ENCODE measurements around the gene NEBL.

The NEBL gene

DNA sequence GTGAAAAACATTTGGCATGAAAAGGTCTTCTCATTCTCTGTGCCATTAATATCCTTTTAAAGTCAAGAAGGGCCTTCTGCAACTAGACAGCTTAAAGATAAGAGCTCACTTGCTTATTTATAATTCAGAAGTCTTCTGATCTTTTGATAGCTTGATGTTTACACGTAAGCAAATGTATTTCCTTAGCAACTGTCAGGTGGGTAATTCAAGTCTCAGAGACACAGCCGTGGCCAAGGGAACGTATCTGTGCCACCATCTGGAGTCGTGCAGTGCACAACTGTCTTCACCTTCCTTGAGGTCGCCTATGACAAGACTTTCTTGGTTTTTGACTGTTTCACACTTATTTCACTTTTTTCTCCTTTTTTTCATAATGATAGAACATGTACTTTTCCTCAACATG lies 4.0 kb upstream of the NEBL start:
- no peak for DNase-seq (ENCODE audit: low spot score)

DNA sequence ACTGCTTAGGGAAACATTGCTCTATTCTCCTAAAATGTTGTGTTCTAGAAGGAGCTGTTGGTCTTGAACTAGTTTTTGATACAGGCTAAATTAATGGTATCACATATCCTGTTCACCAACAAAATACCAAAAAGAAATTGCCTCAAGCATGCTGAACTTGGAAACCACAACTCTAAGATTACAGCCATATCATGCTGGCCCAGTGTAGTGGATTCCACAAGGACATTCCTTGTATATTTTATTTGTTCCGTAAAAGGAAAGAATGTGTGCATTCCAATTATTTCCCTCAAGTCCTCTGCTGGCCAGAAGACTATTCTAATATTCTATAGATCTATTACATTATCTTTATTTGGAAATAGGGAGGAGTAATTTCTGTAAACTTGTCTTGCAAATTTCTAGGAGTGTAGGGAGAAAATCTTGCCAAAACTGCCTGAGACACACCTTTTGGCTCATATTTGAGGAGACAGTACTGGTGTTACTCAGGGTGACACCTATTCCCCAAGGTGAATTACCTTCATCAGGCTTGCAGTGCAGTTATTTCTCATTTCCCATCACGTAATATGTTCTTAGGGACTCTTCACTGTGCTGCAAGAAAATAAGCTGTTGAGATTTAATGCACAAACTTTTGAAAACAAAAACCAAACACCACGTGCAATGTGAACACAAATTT lies 1.9 kb upstream of the NEBL start:
- no peak for DNase-seq (ENCODE audit: low spot score)

DNA sequence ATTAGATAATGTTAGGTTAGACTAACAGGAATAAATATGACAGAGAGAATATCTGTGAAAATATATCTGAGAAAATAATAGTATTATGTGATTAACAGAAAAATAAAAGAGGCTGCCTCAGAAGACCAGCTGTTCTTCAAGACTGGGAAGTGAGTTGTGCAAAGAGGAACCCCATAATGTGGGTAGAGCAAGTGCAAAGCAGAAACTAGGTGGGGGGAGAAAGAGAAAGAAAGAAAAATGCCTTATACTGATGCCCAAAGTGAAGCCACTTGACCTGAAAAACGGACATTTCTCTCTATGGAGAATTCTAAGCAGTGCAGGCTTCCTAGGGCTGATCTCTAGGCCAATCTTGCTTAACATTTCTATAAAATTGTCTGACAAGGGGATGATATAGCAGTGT lies 3.8 kb downstream of the NEBL start:
- DNase-seq (ENCODE audit: low spot score): no peak

DNA sequence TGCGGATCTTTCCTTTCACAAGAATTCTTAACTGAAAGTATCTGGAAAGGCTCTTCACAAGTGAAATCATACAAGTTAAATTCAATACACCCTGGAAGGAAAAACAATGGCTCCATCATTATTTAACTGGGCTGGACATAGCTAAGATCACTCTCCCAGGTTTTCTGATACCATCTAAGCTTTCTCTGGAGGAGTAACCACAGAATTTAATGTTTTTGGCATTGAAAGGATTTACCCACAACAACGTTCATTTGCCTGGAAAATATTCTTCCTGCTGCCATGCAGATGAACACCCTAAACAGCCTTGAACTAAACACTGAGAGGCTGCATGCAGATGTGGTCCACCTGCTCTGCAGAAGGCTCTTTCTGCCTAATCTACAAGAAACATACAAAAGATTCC lies 4.3 kb downstream of the NEBL start:
- DNase-seq (ENCODE audit: low spot score): no peak

DNA sequence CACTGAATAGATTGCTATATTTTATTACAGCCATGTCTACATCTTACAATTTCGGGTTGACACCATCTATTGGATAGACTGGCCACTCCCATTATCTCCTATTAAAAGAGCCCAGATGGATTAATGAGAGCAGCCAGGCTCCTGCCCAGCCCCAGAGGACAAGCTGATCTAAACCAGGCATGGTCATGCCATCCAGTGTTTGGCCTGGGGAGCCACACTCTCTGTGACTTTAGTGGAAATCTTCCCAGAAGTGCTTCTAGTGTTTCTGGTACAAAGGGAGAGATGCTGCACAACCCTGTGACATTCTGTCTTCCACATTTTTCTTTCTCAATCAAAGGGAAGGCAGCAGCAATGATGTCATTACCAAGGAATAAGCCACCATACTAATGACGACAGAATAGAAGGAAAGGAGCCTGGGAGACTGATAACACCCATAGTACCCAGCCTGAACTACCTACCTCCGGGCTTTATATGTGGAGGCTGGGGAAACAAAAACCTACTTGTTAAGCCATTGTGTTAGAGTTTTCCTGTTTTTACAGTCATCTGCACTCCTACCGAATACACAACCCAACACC lies 5.0 kb downstream of the NEBL start:
- no peak for DNase-seq (ENCODE audit: low spot score)

DNA sequence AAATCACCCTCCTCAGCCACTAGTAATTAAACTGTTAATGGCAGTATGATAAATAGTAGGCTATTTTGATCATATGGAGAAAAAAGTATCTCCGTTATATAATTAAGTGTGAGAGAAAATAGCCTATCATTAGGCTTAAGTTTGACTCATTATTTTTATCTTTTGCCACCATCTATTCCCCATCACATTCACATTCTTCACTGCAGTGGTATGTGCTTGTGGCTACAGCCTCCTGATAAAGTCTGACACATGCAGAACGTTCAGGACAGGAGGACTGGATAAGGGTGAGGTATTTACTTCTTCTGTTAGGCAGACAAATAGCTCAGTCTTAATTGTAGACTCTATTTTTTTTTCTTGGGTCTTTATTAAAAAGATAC lies 5.8 kb downstream of the NEBL start:
- DNase-seq (ENCODE audit: low spot score): no peak

DNA sequence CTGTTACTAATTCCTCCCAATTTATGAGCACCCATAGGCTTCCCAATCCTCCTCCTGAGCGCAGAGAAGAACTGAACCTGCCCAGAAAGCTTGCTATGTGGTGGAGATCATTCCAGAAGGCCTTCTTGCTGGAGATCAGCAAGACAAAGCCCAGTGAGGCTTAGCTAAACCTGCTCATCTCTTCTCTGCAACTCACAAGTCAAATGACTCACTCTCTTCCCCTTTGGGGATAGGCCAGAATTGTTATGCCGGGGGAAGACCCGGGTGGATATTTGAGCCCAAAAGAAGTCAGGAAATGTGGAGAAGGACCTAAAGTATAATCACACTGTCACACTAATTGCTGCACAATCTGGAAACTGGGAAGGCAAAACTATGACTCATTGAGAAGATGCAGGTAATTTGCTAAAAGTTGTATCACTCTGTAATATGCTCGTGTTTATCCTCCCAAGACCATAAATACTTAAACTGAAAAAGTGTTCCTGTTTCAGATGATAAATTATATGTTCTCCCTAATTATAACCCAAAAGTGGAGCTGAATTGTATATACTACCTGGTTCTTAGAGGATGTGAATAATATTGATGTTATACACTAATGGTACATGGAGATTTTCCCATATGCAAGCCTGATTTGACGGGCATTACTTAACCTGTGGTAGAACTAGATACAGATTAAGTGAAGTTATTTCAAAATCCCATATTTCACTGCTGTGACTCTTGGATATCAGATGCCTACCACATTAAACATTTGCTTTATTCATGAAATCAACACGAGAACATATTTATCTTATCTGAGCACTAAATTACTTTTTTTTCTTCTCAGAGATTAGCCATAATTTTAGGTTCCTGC lies 6.4 kb downstream of the NEBL start:
- no peak for DNase-seq (ENCODE audit: low spot score)

DNA sequence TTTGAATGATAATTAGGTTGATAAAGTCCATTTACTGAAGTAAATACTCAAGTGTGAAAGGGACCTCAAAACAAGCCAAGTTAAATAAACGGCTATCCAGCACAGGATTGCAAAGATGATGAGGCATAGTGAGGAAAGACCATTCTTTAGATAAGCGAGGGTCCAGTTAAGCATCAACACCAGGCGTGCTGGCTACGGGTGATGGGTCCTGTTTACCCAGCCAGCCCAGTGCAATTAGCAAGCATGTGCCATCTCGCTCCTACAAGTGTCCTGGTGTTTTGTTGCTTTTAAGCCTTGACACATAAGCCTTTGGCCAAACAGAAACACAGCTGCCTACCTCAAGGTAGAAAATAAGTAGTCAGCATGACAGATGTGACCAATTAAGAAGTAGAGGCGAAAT lies 7.1 kb downstream of the NEBL start:
- no peak for DNase-seq (ENCODE audit: low spot score)

DNA sequence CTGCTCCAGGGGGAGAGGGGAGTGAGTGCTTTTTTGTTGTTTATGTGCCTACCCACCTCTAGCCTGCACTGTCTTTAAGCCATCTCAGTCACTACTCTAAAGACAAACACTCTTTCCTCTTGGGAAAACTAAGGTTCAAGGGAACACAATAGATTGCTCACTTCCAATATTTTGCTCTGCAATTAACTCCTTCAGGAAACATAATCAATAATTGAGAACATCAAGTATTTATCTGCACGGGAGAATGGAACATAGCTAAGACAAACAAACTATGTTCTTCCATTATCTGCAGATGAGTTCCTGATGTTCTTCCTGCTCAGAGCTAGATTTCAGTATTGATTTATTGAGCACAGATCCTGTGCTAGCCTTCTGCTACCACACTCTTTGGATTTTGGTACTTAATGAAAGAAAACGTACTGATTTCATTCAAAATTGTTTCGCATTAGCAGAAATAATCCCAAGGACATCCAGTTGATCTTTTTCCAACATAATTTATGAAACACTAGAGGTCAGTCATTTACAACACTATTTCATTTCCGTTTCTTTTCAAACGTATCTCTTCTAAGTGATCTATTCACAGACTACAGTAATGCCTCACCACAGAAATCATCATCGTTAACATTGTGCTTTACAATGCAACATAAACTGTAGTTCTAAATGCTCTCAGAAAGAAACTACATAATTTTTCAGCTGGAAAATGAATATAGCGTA lies 8.3 kb downstream of the NEBL start:
- no peak for DNase-seq (ENCODE audit: low spot score)

DNA sequence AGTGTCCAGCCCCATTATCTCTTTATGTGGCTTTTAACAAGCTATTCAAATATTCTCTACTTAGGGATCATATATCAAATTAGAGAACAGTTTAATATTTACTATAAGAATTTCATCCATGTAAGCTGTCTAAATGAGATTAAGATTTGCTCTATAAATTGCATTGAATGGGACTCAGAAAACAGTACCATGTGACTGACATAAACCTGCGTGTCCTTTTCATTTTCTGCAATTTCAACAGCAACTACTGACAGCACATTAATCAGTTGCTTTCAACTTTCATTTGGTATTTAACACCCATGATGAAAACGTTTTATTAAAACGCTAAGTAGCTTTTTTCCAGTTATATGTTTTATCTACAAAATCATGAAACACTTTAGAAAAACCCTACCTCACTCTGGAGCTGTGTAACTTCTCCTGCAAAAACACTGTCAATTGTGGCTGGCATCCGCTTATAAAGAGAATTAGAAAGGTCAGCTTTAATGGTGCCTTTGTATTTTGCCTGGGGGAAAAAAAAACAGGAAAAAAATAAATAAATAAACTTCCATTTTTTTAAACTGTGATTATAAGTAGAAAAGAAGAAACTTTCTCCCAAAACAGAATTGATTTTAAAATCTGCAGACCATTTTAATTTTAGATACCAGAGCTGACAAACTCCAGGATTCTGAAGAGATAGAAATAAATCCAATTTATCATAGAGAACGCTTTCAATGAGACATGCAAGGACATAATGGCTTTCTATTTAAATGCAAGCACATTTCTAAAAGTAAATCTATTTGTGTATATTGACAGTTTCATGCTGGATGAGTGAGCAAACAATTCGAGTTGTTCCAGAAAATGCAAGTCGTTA lies 9.2 kb downstream of the NEBL start:
- no peak for DNase-seq (ENCODE audit: low spot score)

DNA sequence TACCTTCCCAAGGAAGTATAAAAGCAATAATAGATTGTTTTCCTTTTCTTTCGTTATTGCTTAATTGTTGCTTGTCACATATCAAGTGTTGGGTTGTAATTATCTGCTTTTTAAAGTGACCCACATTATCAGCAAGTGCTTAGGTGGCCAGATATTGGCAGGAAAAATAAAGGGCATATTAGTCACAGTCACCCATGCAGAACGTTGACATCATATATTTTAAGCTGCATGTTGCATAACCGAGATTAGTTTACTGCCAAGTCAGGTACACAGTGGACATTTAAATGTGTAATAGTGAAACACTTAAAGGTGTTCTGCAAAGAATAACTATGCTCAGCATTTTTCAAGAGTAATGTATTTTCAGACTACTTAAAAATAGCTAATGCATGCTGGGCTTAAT lies 11.4 kb downstream of the NEBL start:
- no peak for DNase-seq (ENCODE audit: low spot score)

DNA sequence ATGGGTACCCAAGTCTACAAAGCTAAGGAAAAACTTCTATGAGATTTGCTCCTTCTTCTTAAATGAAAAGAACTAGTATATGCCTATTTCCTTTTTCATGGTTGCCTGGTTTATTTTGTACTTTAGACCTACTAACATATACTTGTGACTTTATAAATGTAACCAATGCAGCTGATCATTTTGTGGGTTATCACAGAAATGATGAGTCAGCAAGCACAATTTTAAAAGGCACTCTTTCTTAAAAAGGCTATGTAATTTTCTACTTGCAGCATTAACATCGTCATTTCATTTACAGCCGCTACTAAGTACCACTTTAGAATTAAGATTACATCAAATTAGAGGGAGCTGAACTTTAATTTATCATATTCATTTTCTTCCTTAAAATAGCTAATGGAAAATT lies 13.6 kb downstream of the NEBL start:
- no peak for DNase-seq (ENCODE audit: low spot score)

DNA sequence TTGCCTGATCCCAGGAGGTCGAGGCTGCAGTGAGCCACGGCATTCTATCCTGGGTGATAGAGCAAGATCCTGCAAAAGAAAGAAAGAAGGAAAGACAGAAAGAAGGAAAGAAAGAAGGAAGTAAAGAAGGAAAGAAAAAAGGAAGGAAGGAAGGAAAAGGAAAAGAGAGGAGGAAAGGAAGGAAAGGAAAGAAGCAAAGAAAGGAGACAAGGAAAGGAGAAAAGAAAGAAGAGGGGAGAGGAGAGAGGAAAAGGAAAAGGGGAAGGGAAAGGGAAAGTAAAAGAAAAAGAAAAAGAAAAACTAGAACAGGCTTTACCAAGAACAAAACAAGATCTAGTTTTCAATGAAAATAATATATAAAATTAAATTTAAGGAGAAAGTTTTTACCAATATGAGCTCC lies 15.0 kb downstream of the NEBL start:
- DNase-seq (ENCODE audit: low spot score): no peak

DNA sequence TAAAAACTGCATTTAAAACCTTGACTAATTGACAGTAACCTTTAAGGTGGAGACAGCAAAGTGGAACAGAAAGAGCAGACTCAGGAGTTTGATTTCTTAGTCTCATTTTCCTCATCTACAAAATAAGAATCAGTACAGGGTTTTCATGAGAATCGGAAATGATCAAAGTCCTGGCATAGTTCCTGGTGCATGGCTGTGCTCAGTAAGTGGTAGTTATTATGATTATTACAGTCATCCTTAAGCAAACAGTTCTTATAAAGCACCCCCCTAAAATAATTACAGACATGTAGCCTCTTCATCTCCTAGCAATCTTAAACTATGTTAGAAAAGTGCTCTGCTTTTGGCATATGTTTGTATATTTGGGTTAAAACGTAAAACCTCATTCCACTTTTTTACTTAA lies 18.0 kb downstream of the NEBL start:
- DNase-seq (ENCODE audit: low spot score): no peak

DNA sequence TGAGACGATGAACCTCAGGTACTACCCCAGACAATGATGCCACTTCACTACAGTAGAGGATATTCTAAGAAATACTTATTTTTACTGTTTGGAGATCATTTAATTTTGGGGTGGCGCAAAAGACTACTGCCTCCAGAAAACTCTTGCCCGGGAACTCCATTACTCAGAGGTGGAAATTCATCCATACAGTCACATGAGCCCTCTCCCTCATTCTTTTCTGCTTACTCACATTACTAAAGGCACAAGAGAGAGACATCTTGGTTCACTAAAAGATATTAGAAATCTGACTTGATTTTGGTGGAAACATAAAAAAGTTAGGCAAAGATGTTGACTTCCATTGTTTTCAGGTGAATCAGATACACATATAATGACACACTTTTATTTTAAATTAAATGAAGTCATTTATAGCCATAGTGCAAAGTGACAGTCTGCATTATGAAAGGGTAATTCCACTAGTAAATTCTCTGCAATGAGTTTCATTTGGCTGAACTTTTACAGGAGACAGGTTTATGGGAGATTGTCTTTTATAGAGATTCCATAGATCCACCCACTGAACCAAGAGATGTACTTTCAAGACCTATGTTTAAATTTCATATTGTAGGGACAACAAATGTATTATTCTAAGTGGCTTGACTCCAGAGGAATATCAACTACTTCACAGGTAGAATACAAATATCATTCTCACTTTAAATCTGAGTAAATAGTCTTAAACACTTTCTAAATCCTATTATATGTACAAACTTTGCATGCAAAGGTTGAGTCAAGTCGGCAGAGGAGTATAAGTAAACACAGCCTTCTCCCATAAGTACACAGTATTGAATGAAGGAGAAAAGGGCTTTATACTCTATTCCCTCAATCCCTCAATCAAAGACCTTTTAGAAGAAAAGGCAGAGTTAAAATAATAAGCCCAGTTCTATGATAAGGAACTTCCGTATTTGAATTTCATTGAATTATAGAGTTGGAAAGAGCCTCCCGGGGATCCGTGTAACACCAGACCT lies 18.8 kb downstream of the NEBL start:
- no peak for DNase-seq (ENCODE audit: low spot score)

DNA sequence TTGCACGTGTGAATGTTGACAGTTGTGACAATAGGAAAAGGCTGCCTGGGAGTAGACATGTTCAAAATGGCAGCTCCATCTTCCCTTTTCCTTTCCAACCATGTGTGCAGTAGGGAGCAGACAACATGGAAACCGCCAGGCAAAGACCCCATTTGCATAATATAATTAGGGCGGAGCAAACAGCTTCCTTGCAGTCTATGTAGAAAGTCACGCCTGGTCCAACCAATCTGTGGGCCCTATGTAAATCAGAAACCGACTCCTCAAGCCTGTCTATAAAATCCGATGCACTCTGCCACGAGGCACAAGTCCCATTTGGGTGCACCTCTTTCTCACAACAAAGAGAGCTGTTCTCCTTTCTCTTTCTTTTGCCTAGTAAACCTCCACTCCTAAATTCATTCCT lies 19.6 kb downstream of the NEBL start:
- DNase-seq (ENCODE audit: low spot score): no peak

DNA sequence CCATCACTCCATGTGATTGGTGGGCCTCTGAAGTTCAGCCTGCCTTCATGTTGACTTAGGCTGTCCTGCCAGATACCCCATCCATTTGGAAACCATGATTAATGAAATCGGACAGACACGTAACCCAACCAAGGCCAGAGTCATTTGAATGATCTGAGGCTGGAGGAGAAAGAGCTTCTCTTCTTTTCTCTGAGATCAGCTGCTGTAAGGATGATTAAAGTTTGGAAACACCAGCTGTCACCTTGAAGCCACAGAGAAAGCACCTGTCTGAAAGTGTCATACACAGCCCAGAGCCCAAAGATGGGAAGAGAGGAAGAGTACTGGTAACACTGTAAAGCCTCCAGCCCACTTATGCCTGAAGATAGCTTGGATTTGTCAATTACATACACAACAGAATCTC lies 22.9 kb downstream of the NEBL start:
- no peak for DNase-seq (ENCODE audit: low spot score)

DNA sequence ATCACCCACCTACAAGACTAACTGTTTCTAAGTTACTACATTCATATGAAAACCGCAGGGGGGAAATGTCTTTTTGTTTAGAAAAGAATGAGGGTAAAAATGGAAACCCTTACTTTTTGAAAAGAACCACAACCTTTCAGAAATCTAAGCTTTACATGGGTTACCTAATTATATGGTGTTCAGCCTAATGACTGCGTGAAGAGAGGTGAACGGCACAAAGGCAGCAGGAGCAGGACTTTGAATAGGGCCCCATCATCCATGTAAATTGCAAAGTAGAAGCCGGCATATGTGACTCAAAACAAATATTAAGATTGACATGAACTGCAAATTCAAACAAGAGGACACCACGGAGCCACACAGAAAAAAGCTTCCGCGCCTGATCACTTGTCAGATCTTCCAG lies 25.1 kb downstream of the NEBL start:
- no peak for DNase-seq (ENCODE audit: low spot score)

DNA sequence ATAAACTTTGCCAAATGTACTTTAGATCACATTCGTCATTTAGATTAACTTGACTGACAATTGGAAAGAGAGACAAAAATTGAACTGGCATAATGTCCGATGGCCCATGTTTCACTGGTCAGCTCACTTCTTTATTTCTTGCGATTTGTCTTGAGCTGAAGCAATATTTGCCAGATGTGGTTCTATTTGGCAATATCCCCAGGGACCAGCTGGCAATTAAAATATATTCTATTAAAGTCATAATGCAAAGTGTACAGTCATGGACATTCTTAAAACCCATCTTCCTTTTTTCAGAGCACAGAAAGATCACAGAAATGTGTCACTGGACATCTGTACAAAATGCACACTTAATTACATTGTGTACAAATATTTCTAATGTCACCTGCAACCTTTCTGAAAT lies 26.3 kb downstream of the NEBL start:
- no peak for DNase-seq (ENCODE audit: low spot score)

DNA sequence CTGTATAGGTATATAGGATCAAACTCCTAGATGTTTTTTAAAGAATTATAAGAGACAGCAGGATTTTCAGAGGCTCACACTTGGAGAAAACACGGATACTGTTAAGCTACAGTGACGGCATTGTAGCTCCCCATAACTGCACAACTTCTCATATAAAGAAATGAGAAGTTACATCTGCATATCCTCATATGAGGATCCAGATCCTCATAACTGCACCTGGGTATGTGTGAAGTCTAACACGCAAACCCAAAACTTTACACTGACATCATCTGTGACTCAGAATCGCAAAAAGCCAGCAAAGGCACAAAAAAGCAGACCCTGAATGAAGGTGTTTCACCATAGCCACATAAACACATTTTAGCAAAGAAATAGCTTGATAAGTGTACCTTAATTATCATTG lies 34.1 kb downstream of the NEBL start:
- DNase-seq (ENCODE audit: low spot score): no peak
